GM12873 (cell line): Measurements from ENCODE around the gene KCNIP4.

ENCODE experiments used
- CTCF ChIP-seq: IDR thresholded peaks from 2 replicates; pipeline ENCODE4 v1.5.1; 2012; ENCODE audit warnings: low read depth, mild to moderate bottlenecking, moderate library complexity, low read length, control low read depth; ENCODE audit not compliant: insufficient read depth; ENCODE audit errors: missing control alignments

The KCNIP4 gene

DNA sequence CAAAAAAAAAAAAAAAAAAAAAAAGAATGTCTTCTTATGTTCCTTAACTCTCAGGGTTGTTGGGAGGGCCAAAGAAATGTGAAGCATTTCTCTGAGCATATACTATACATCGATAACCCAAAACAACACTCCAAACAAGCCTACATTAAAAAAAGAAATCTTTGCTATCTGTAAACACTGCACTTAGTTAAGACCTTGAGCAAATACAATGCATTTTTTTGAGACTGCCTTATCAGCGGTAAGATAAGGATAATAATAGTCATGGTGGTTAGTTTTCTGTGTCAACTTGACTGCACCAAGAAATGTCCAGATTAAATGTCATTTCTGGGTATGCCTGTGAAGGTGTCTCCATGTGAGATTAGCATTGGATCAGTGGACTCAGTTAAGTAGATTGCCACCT is 706.4 kb downstream of the KCNIP4 start:
- TF ChIP-seq CTCF = no peak

GRCh38 chr4:21226637-21227538 is 721.7 kb downstream of the KCNIP4 start:
- no peak for TF ChIP-seq CTCF

- no peak for TF ChIP-seq CTCF
Measured at GRCh38 chr4:21211846-21212245, 736.7 kb downstream of the KCNIP4 start.

GRCh38 chr4:21209860-21210259 is 738.7 kb downstream of the KCNIP4 start:
- no peak for TF ChIP-seq CTCF

DNA sequence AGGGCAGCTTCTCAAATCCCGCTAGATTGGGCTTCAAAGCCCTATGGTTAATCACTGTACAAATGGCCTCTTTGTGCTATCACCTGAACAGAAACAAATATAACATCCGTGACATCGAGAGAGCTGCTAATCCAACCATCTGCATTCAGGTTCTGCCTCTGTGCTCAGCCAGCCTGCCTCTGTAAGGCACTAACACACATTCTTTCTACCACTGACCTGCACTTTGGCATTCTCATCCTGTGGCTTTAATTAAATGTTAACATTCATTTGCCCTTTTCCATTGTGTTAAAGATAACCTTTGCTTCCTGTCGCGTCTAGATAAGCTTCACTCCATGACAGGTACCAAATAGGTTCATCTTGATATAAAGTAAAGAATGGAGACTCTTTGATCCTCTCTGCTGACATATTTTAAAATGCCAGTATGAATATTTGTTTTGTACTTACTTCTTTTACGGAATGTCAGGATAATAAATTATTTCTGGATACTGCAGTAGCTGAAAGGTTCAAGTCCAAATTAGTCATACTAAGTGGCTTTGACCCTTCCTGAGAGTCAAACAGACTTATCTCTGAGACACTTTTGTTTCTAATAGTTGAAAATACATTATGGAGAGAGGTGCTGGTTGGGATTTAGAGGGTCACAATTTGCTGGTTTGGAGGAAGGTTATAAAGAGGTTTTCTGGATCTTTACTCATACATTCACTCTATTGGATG is 742.6 kb downstream of the KCNIP4 start:
- TF ChIP-seq CTCF = no peak

- no peak for TF ChIP-seq CTCF
Measured at GRCh38 chr4:21203416-21203815, 745.2 kb downstream of the KCNIP4 start.

DNA sequence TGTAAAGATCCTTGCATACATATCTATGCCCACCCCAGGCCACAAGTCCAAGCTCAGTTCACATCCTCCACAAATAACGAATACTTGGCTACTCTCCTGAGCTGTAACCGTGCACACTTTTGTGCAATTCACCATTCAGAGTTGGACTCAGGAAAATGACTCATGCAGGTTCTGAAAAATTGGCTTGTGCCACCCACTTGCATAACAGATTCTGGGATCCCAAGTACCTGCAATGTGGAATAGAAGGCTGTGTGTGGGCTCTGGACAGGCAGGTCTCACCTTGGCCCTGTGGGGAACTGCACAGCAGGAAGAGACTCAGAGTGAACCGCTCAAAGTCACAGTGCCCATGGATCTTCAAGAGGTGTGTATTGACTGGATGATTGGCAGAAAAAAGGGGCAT is 745.6 kb downstream of the KCNIP4 start:
- no peak for TF ChIP-seq CTCF
